Spleen (tissue), 11 donors: Measurements from ENCODE around the gene NPHP4. TPM values are rescaled to one million over a fixed set of nuclear protein-coding genes. Genes with fewer than 3 reads are reported as not detected.

Experiments used
- DNase-seq: peaks from one replicate; pipeline ENCODE4 v3.0.0-alpha.2; 2020
- H3K27ac ChIP-seq, 8 donors: fragments of 200-600 bp; sonication (generic) in 7 of 8; 1 replicate in 4 of 8; 2 replicates in 4 of 8; pipeline versions ENCODE4 v1.5.0 to v1.8.0; 2016 to 2021; ENCODE audit warnings: inconsistent platforms in 4 of 8, mild to moderate bottlenecking in 4 of 8, moderate library complexity in 1 of 8
- H3K27me3 ChIP-seq, 7 donors: fragments of 200-600 bp; sonication (generic) in 6 of 7; replicated peaks in 1 of 7; 1 replicate in 4 of 7; 2 replicates in 3 of 7; pipeline versions ENCODE4 v1.5.0 to v1.8.0; 2016 to 2021; ENCODE audit warnings: inconsistent platforms in 3 of 7, mild to moderate bottlenecking in 1 of 7
- H3K36me3 ChIP-seq, 6 donors: fragments of 200-600 bp; sonication (generic) in 5 of 6; 1 replicate in 4 of 6; 2 replicates in 2 of 6; pipeline versions ENCODE4 v1.5.0 to v1.8.0; 2016 to 2021; ENCODE audit warnings: inconsistent platforms in 2 of 6
- H3K4me1 ChIP-seq, 6 donors: fragments of 200-600 bp; sonication (generic) in 5 of 6; 1 replicate in 3 of 6; 2 replicates in 3 of 6; pipeline versions ENCODE4 v1.5.0 to v1.8.0; 2016 to 2021; ENCODE audit warnings: inconsistent platforms in 3 of 6
- H3K4me3 ChIP-seq, 8 donors: fragments of 200-600 bp; sonication (generic) in 7 of 8; 1 replicate in 4 of 8; 2 replicates in 4 of 8; pipeline versions ENCODE4 v1.5.0 to v1.8.0; 2016 to 2021; ENCODE audit warnings: inconsistent platforms in 4 of 8, mild to moderate bottlenecking in 4 of 8, moderate library complexity in 2 of 8
- H3K9me3 ChIP-seq, 8 donors: fragments of 200-600 bp; sonication (generic) in 7 of 8; 1 replicate in 4 of 8; 2 replicates in 4 of 8; pipeline versions ENCODE4 v1.5.0 to v1.8.0; 2016 to 2021; ENCODE audit warnings: inconsistent platforms in 4 of 8
- CTCF ChIP-seq, 11 experiments: fragments of 200-600 bp in 7 of 11; fragments of 450-650 bp in 4 of 11; sonication (generic) in 4 of 11; IDR thresholded peaks in 8 of 11; conservative IDR thresholded peaks in 3 of 11; 1 replicate in 7 of 11; 2 replicates in 4 of 11; pipeline versions ENCODE4 v1.4.0 to v1.8.0; 2016 to 2021; ENCODE audit warnings: antibody characterized with exemption in 11 of 11, inconsistent platforms in 4 of 11, mild to moderate bottlenecking in 1 of 11
- POLR2A ChIP-seq, 3 donors: fragments of 450-650 bp; IDR thresholded peaks; one replicate each; pipeline ENCODE4 v1.5.1; 2017; ENCODE audit warnings: antibody characterized with exemption in 3 of 3, mild to moderate bottlenecking in 1 of 3
- POLR2AphosphoS5 ChIP-seq, 3 donors: sonication (generic); formaldehyde crosslinking; IDR thresholded peaks; one replicate each; pipeline ENCODE4 v1.5.1; 2017; ENCODE audit warnings: antibody characterized with exemption in 3 of 3
- WGBS, 5 donors: extraction: QIAGEN DNeasy Blood & Tissue Kit in 3 of 5; methylation state at CpG; one replicate each; pipeline versions ENCODE4 v1.1.5 to v1.1.7; 2013 to 2018; 5-methylcytosine and 5-hydroxymethylcytosine counted together
- intact Hi-C: fragments of 100-400 bp; cut with DNase I; formaldehyde crosslinking; loops from one replicate; pipeline ENCODE4 v1.15.0; 2023; ENCODE audit warnings: low total_unique reads
- polyA plus RNA-seq, 3 donors: library from polyadenylated mRNA; stranded (reverse); fragments of 200-250 nt; gene quantifications; one replicate each; pipeline ENCODE4 v1.2.1, GENCODE V29; 2013
- total RNA-seq, 7 donors: library from RNA; depleted of rRNA in 3 of 7; stranded (reverse); fragments of >200 nt in 3 of 7; fragmentation: NEBNext Ultra II Directional in 4 of 7; extraction: Animal tissue kit (Norgen Biotek cat#: 25700) in 4 of 7; gene quantifications; one replicate each; pipeline versions ENCODE4 v1.1.0 to v1.2.1, GENCODE V29; 2016 to 2021
- donor health status: healthy with polysubstance abuse.
- donor health status: DM: no; HTN: no; CAD: no; lungs with moderate emphysema.
- donor health status: DM: no; HTN: no; CAD: no.
- donor health status: Bipolar disorder and iron deficiency.
- donor health status: healthy.
- donor health status: DM: no; HTN: no; CAD: no.
- donor health status: DM: yes; HTN: yes; CAD: no.

NPHP4 gene
- total and polyA plus RNA-seq, 10 donors, result 1.2 to 17.5 (median 9.4) TPM

- Histone ChIP-seq H3K4me3 (no peak overlapping the region), H3K27me3 (no peaks in the 10 kb centered on the region), H3K27ac (no peak overlapping the region), H3K9me3 (no peaks in the 10 kb centered on the region), H3K4me1 (peaks cover 9 to 65% (median 37%) of the 10 kb centered on the region in 6 donors), H3K36me3 (peaks cover 0 to 60% (median 8%) of the 10 kb centered on the region in 6 donors)
- peak; percentile 69 for DNase-seq
- 86 to 90% (median 90%) methylated on average over 12 of the region's 12 CpGs for WGBS, 5 donors
- TF ChIP-seq POLR2A (IDR thresholded peaks at IDR 0.05) (no peak), CTCF (IDR thresholded peaks at IDR 0.05 in 8 of 11, conservative IDR thresholded peaks at IDR 0.05 in 3 of 11) (no peak), POLR2AphosphoS5 (IDR thresholded peaks at IDR 0.05) (no peak)
- intact Hi-C loops, result no loop called here
Observed at GRCh38 chr1:5998051-5998905, 6.1 kb upstream of the NPHP4 start.

- DNase-seq, result peak; percentile 56
- TF ChIP-seq POLR2AphosphoS5 (IDR thresholded peaks at IDR 0.05), result no peak
- TF ChIP-seq CTCF (IDR thresholded peaks at IDR 0.05 in 8 of 11, conservative IDR thresholded peaks at IDR 0.05 in 3 of 11), result no peak
- TF ChIP-seq POLR2A (IDR thresholded peaks at IDR 0.05), result no peak
- Histone ChIP-seq H3K36me3 (peaks cover 0 to 51% (median 5%) of the 10 kb centered on the region in 6 donors), H3K9me3 (no peaks in the 10 kb centered on the region), H3K27me3 (no peaks in the 10 kb centered on the region), H3K4me3 (no peak overlapping the region), H3K4me1 (peaks cover 13 to 62% (median 40%) of the 10 kb centered on the region in 6 donors), H3K27ac (no peak overlapping the region)
- intact Hi-C loops, result no loop called here
- WGBS, 5 donors, result 71 to 82% (median 77%) methylated on average over 5 of the region's 5 CpGs
Observed at GRCh38 chr1:5997316-5997715, 5.1 kb upstream of the NPHP4 start.

- Histone ChIP-seq H3K9me3 (no peaks in the 10 kb centered on the region), H3K4me1 (peaks cover 13 to 57% (median 40%) of the 10 kb centered on the region in 6 donors), H3K27ac (no peak overlapping the region), H3K27me3 (no peaks in the 10 kb centered on the region), H3K36me3 (peaks cover 0 to 45% (median 5%) of the 10 kb centered on the region in 6 donors), H3K4me3 (no peak overlapping the region)
- intact Hi-C loops, result no loop called here
- TF ChIP-seq POLR2A (IDR thresholded peaks at IDR 0.05) (no peak), CTCF (IDR thresholded peaks at IDR 0.05 in 8 of 11, conservative IDR thresholded peaks at IDR 0.05 in 3 of 11) (no peak), POLR2AphosphoS5 (IDR thresholded peaks at IDR 0.05) (no peak)
- 87 to 97% (median 92%) methylated on average over 12 to 16 of the region's 16 CpGs for WGBS, 5 donors
- peak; percentile 52 for DNase-seq
Observed at GRCh38 chr1:5996641-5997270, 4.5 kb upstream of the NPHP4 start.
